ENCODE measurements around the gene FSTL3.

GRCh38 chr19:731000-731399, 54.8 kb downstream of the FSTL3 start:
- TF ChIP-seq SP1 (IDR thresholded peaks at IDR 0.05) (no peak), PKNOX1 (IDR thresholded peaks at IDR 0.05) (no peak)

All from HEK293T (cell line).